ENCODE results near the gene TMEM273.

Gene TMEM273

DNA sequence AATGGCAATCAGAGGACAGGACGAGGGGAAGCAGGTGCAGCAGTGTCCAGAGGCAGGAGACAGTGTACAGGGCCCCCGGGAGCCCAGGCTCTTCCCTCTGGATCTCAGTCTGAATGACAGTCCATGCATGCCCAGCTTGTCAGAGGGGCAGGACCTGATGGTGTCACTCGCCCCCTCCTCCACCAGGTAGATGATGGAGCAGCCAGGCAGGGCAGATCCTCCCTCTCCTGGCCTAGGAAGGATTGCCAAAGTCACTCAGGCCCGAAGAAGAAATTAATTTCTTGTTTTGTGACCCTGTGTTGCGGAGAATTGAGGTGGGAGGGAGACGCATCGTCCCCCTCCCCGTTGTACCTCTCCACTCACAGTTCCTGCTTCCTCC lies 76.9 kb downstream of the TMEM273 start:
- DNase-seq: no peak
- no peaks in the 10 kb centered on the region for H3K9me3 ChIP-seq (ENCODE audit: control insufficient read depth, low read length)
- no peaks in the 10 kb centered on the region for H3K36me3 ChIP-seq (ENCODE audit: control insufficient read depth, insufficient read depth, low read length)
- no peak overlapping the region for H3K4me3 ChIP-seq (ENCODE audit: insufficient read depth, low read depth, low read length, poor library complexity, severe bottlenecking)
- H3K27ac ChIP-seq (ENCODE audit: insufficient read depth, low read length, poor library complexity, severe bottlenecking): no peak overlapping the region
- peaks cover 7% of the 10 kb centered on the region for H3K27me3 ChIP-seq (replicated peaks; ENCODE audit: control insufficient read depth, insufficient read depth, low read length, poor library complexity, severe bottlenecking)
- peaks cover 3% of the 10 kb centered on the region for H3K4me1 ChIP-seq (ENCODE audit: control insufficient read depth, insufficient read depth, low read length, poor library complexity, severe bottlenecking)

DNA sequence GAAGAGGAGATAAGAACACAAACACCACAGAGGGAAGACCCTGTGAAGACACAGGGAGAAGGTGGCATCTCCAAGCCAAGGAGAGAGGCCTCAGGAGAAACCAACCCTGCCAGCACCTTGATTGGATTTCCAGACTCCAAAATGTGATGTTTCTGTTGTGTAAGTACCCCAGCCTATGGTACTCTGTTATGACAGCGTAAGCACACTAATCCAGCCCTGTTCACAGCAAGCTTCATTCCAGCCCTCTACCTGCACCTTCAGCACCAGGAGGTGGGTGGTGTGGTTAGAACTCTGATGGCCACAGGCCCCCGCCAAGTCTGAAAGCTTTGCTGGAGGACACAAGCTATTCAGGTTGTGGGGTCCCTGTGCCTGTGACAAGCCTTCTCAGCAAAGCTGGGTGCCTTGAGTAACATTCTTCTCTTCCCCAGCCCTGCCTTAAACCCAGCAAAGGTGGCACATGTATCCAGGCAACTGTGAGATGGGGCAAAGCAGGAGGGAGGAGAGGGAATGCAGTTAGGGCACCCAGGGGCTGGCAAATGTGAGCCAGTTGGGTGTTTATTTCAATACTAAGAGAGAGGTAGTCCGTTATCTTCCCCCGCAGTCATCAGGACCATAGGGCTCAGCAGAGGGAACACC lies 77.4 kb downstream of the TMEM273 start:
- Histone ChIP-seq H3K9me3 (ENCODE audit: control insufficient read depth, low read length) (no peaks in the 10 kb centered on the region), H3K27ac (ENCODE audit: insufficient read depth, low read length, poor library complexity, severe bottlenecking) (no peak overlapping the region), H3K27me3 (replicated peaks; ENCODE audit: control insufficient read depth, insufficient read depth, low read length, poor library complexity, severe bottlenecking) (peaks cover 7% of the 10 kb centered on the region), H3K4me3 (ENCODE audit: insufficient read depth, low read depth, low read length, poor library complexity, severe bottlenecking) (no peak overlapping the region), H3K36me3 (ENCODE audit: control insufficient read depth, insufficient read depth, low read length) (no peaks in the 10 kb centered on the region), H3K4me1 (ENCODE audit: control insufficient read depth, insufficient read depth, low read length, poor library complexity, severe bottlenecking) (peaks cover 3% of the 10 kb centered on the region)
- no peak for DNase-seq

DNA sequence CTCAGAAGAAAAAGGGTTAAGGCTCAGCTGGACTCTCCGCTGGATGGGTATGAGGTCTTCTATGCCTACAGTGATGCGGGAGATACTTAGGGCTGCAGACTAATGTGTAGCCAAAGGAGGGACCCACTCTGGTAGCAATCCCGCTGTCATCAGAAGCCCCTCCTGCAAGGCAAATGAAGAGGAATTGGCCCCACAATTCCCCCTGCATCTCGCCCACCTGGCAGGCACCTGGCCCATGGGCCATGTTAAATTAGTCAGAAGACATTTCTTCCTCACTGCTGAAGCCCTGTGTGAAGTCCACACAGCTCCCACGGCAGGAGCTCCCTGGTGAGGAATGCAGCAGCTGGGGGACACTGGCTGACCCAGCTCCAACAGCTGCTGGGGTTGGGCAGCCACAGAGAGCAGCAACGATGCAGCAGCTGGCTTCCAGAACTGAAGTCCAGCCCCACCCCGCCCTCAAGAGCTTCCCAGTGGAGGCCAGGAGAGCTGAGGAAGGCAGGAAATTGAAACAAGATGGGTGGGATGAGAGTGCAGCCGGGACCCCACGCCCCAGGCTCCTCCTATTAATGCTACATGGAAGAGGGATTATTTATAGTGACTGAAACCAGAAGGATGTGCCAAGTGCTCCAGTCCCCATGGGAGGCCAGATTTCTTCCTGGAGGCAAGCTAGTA lies 78.4 kb downstream of the TMEM273 start:
- Histone ChIP-seq H3K27ac (ENCODE audit: insufficient read depth, low read length, poor library complexity, severe bottlenecking) (no peak overlapping the region), H3K36me3 (ENCODE audit: control insufficient read depth, insufficient read depth, low read length) (no peaks in the 10 kb centered on the region), H3K4me3 (ENCODE audit: insufficient read depth, low read depth, low read length, poor library complexity, severe bottlenecking) (no peak overlapping the region), H3K27me3 (replicated peaks; ENCODE audit: control insufficient read depth, insufficient read depth, low read length, poor library complexity, severe bottlenecking) (peaks cover 5% of the 10 kb centered on the region), H3K4me1 (ENCODE audit: control insufficient read depth, insufficient read depth, low read length, poor library complexity, severe bottlenecking) (peaks cover 1% of the 10 kb centered on the region), H3K9me3 (ENCODE audit: control insufficient read depth, low read length) (no peaks in the 10 kb centered on the region)
- DNase-seq: no peak

DNA sequence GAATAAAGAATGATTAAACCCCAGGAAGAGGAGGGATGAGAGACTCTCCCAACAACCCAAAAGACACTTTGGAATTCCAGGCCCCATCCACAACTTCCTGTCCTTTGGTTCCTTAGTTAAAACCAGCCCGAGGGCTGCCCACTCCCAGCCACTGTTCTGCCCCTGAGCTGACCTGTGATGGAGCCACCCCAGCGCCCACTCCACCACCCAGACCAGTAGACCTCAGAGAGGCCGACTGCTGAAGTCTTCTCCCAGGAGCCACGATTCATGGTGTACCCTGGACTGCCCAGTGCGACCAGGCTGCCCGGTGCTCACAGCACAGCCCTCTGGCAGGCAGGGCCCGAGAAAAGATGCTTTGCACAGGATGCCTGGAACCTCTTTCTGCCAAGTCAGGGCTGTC lies 79.5 kb downstream of the TMEM273 start:
- Histone ChIP-seq H3K4me1 (ENCODE audit: control insufficient read depth, insufficient read depth, low read length, poor library complexity, severe bottlenecking) (no peaks in the 10 kb centered on the region), H3K4me3 (ENCODE audit: insufficient read depth, low read depth, low read length, poor library complexity, severe bottlenecking) (no peak overlapping the region), H3K27ac (ENCODE audit: insufficient read depth, low read length, poor library complexity, severe bottlenecking) (no peak overlapping the region), H3K36me3 (ENCODE audit: control insufficient read depth, insufficient read depth, low read length) (no peaks in the 10 kb centered on the region), H3K27me3 (replicated peaks; ENCODE audit: control insufficient read depth, insufficient read depth, low read length, poor library complexity, severe bottlenecking) (no peaks in the 10 kb centered on the region), H3K9me3 (ENCODE audit: control insufficient read depth, low read length) (no peaks in the 10 kb centered on the region)
- DNase-seq: no peak

DNA sequence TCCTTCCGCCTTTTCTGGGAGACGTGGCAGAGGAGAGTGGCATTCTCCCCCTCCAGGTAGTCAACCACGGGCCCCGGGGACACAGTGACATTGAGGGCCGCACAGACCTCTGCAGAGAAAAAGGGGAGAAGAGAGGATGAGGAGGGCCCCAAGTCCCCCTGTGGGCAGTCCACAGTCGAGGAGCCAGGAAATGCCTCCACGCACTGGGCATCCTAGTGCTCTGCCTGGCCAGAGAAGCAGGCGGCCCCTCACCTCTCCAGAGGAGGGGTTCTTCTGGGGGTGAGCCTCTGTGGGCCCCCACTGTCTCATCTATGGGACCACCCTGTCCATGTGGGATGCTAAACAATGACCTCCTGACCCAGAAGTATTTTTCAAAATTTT lies 80.3 kb downstream of the TMEM273 start:
- Histone ChIP-seq H3K27ac (ENCODE audit: insufficient read depth, low read length, poor library complexity, severe bottlenecking) (no peak overlapping the region), H3K4me1 (ENCODE audit: control insufficient read depth, insufficient read depth, low read length, poor library complexity, severe bottlenecking) (no peaks in the 10 kb centered on the region), H3K36me3 (ENCODE audit: control insufficient read depth, insufficient read depth, low read length) (no peaks in the 10 kb centered on the region), H3K4me3 (ENCODE audit: insufficient read depth, low read depth, low read length, poor library complexity, severe bottlenecking) (no peak overlapping the region), H3K27me3 (replicated peaks; ENCODE audit: control insufficient read depth, insufficient read depth, low read length, poor library complexity, severe bottlenecking) (no peaks in the 10 kb centered on the region), H3K9me3 (ENCODE audit: control insufficient read depth, low read length) (no peaks in the 10 kb centered on the region)
- DNase-seq: no peak

DNA sequence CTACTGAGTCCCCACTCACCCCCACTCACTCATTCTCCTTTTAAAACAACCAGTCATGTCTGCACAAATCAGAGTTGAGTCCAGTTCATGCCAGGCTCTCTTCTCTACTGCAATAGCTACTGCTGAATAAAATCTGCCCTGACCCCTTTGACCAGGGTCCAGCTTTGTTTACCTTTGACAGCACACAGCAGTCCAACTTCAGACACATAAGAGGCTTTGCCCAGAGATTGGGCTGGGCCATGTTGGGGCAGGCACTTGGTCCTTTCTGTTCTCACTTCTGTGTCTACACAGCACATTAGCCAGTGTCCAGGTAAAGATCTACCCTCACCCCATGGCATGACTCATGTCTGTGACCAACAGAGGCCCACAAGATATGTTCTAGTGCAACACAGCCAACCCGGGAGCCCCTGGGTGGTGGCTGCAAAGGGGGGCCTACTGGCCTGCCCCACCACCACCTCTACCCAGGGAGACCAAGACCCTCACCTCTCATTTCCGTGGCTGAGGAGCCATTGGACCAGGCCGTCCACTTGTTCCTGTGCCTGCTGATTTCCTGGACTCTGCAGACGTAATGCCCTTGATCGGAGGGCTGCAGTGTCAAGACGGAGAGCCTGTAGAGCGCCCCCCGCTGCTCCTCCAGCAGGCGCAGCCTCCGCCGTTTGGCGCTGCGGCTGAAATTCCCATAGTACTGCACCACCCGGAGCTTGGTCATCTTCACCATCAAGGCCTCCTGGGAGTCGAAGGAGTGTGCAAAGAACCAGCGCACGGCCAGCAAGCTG lies 80.9 kb downstream of the TMEM273 start:
- no peaks in the 10 kb centered on the region for H3K9me3 ChIP-seq (ENCODE audit: control insufficient read depth, low read length)
- H3K27ac ChIP-seq (ENCODE audit: insufficient read depth, low read length, poor library complexity, severe bottlenecking): no peak overlapping the region
- no peaks in the 10 kb centered on the region for H3K27me3 ChIP-seq (replicated peaks; ENCODE audit: control insufficient read depth, insufficient read depth, low read length, poor library complexity, severe bottlenecking)
- H3K4me1 ChIP-seq (ENCODE audit: control insufficient read depth, insufficient read depth, low read length, poor library complexity, severe bottlenecking): no peaks in the 10 kb centered on the region
- no peak overlapping the region for H3K4me3 ChIP-seq (ENCODE audit: insufficient read depth, low read depth, low read length, poor library complexity, severe bottlenecking)
- H3K36me3 ChIP-seq (ENCODE audit: control insufficient read depth, insufficient read depth, low read length): no peaks in the 10 kb centered on the region
- DNase-seq: no peak

DNA sequence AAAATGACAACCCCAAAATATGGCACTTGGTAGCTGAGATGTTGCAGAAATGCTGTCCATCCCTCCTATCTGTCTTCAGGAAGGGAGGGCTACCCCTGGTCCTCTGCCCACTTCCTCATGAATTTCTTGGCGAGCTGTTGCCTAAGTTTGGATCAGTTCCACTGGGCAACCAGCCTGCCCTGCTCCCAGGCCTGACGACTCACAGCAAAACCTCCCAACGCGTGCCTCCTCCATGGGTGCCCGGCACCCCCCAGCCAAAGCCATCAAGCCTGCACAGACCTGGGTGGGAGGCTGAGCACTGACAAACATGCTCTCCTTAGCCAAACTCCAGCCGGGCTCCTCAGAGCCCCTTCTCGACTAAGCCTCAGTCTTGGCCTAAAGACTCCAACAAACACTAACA lies 81.7 kb downstream of the TMEM273 start:
- Histone ChIP-seq H3K4me3 (ENCODE audit: insufficient read depth, low read depth, low read length, poor library complexity, severe bottlenecking) (no peak overlapping the region), H3K4me1 (ENCODE audit: control insufficient read depth, insufficient read depth, low read length, poor library complexity, severe bottlenecking) (no peaks in the 10 kb centered on the region), H3K27me3 (replicated peaks; ENCODE audit: control insufficient read depth, insufficient read depth, low read length, poor library complexity, severe bottlenecking) (no peaks in the 10 kb centered on the region), H3K36me3 (ENCODE audit: control insufficient read depth, insufficient read depth, low read length) (no peaks in the 10 kb centered on the region), H3K9me3 (ENCODE audit: control insufficient read depth, low read length) (no peaks in the 10 kb centered on the region), H3K27ac (ENCODE audit: insufficient read depth, low read length, poor library complexity, severe bottlenecking) (no peak overlapping the region)
- no peak for DNase-seq

DNA sequence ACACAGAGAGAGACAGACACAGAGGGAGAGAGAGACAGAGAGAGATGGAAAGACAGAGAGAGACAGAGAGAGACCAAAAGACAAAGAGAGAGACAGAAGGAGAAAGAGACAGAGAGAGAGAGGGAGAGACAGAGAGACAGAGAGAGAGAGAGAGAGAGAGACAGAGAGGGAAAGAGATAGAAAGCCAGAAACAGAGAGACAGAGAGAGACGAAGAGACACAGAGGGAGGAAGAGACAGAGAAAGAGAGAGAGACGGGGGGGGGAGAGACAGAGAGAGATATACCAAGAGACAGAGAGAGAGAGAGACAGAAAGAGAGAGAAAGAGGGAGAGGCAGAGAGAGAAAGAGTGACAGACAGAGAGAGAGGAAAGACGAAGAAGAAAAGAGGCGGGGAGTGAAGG lies 83.1 kb downstream of the TMEM273 start:
- no peaks in the 10 kb centered on the region for H3K4me1 ChIP-seq (ENCODE audit: control insufficient read depth, insufficient read depth, low read length, poor library complexity, severe bottlenecking)
- H3K27ac ChIP-seq (ENCODE audit: insufficient read depth, low read length, poor library complexity, severe bottlenecking): no peak overlapping the region
- no peaks in the 10 kb centered on the region for H3K36me3 ChIP-seq (ENCODE audit: control insufficient read depth, insufficient read depth, low read length)

More for the DNA sequence above, 83.1 kb downstream of the TMEM273 start:
- DNase-seq: no peak
- H3K9me3 ChIP-seq (ENCODE audit: control insufficient read depth, low read length): no peaks in the 10 kb centered on the region
- H3K27me3 ChIP-seq (replicated peaks; ENCODE audit: control insufficient read depth, insufficient read depth, low read length, poor library complexity, severe bottlenecking): no peaks in the 10 kb centered on the region
- no peak overlapping the region for H3K4me3 ChIP-seq (ENCODE audit: insufficient read depth, low read depth, low read length, poor library complexity, severe bottlenecking)

All from effector memory CD4-positive, alpha-beta T cell (primary cell).